ENCODE measurements around the gene HEPN1.
A peak's percentile ranks its signal among the peaks of the same experiment; 100 is the strongest.

The HEPN1 gene

GRCh38 chr11:124918950-124919349, at the start of gene HEPN1:
Gene HEPN1 (plus strand): TSS chr11:124919250.
- H3K9me3 ChIP-seq (ENCODE audit: insufficient read depth, low read depth, low read length), result no peaks in the 10 kb centered on the region
- peaks cover 69% of the 10 kb centered on the region for H3K27me3 ChIP-seq (ENCODE audit: insufficient read depth, low read length)

GRCh38 chr11:124869331-124869730, 49.7 kb upstream of the HEPN1 start:
- peaks cover 5% of the 10 kb centered on the region; the same call in 1 of the 2 replicates for H3K4me1 ChIP-seq (ENCODE audit: insufficient read depth, low read length)
- H3K36me3 ChIP-seq (ENCODE audit: insufficient read depth, low read depth, low read length), result no peaks in the 10 kb centered on the region
- H3K27me3 ChIP-seq (ENCODE audit: insufficient read depth, low read length), result peaks cover 100% of the 10 kb centered on the region
- peaks cover 3% of the 10 kb centered on the region for H3K9me3 ChIP-seq (ENCODE audit: insufficient read depth, low read depth, low read length)
- H3K4me3 ChIP-seq (ENCODE audit: low read length), result no peak overlapping the region
- no peak overlapping the region for H3K9ac ChIP-seq (ENCODE audit: low read depth, low read length)
- H3K27ac ChIP-seq (ENCODE audit: low read length), result no peak overlapping the region

More at GRCh38 chr11:124918950-124919349, at the start of gene HEPN1:
- H3K4me3 ChIP-seq (ENCODE audit: low read length), result no peak within 1 kb of the TSS
- no peaks in the 10 kb centered on the region for H3K4me1 ChIP-seq (ENCODE audit: insufficient read depth, low read length)
- H3K9ac ChIP-seq (ENCODE audit: low read depth, low read length), result no peak within 1 kb of the TSS
- no peaks in the 10 kb centered on the region for H3K36me3 ChIP-seq (ENCODE audit: insufficient read depth, low read depth, low read length)
- no peak within 1 kb of the TSS for H3K27ac ChIP-seq (ENCODE audit: low read length)

GRCh38 chr11:124869856-124870387, 49.1 kb upstream of the HEPN1 start:
- Histone ChIP-seq H3K4me1 (ENCODE audit: insufficient read depth, low read length) (peaks cover 3% of the 10 kb centered on the region; the same call in 1 of the 2 replicates), H3K9me3 (ENCODE audit: insufficient read depth, low read depth, low read length) (peaks cover 3% of the 10 kb centered on the region), H3K4me3 (ENCODE audit: low read length) (no peak overlapping the region), H3K9ac (ENCODE audit: low read depth, low read length) (no peak overlapping the region), H3K36me3 (ENCODE audit: insufficient read depth, low read depth, low read length) (no peaks in the 10 kb centered on the region), H3K27me3 (ENCODE audit: insufficient read depth, low read length) (peaks cover 100% of the 10 kb centered on the region), H3K27ac (ENCODE audit: low read length) (no peak overlapping the region)

- Histone ChIP-seq H3K4me1 (ENCODE audit: insufficient read depth, low read length) (peaks cover 2% of the 10 kb centered on the region; the same call in 1 of the 2 replicates), H3K4me3 (ENCODE audit: low read length) (no peak overlapping the region), H3K27me3 (ENCODE audit: insufficient read depth, low read length) (peaks cover 100% of the 10 kb centered on the region)
These were observed 48.6 kb upstream of the HEPN1 start for GRCh38 chr11:124870430-124870829.

GRCh38 chr11:124872280-124872679, 46.8 kb upstream of the HEPN1 start:
- Histone ChIP-seq H3K9me3 (ENCODE audit: insufficient read depth, low read depth, low read length) (no peaks in the 10 kb centered on the region), H3K4me3 (ENCODE audit: low read length) (no peak overlapping the region), H3K27me3 (ENCODE audit: insufficient read depth, low read length) (peaks cover 91% of the 10 kb centered on the region), H3K4me1 (ENCODE audit: insufficient read depth, low read length) (peaks cover 6% of the 10 kb centered on the region; the same call in 1 of the 2 replicates), H3K9ac (ENCODE audit: low read depth, low read length) (no peak overlapping the region), H3K36me3 (ENCODE audit: insufficient read depth, low read depth, low read length) (no peaks in the 10 kb centered on the region), H3K27ac (ENCODE audit: low read length) (no peak overlapping the region)

More at GRCh38 chr11:124870430-124870829, 48.6 kb upstream of the HEPN1 start:
- Histone ChIP-seq H3K27ac (ENCODE audit: low read length) (no peak overlapping the region), H3K36me3 (ENCODE audit: insufficient read depth, low read depth, low read length) (no peaks in the 10 kb centered on the region), H3K9ac (ENCODE audit: low read depth, low read length) (no peak overlapping the region), H3K9me3 (ENCODE audit: insufficient read depth, low read depth, low read length) (peaks cover 3% of the 10 kb centered on the region)

GRCh38 chr11:124872741-124873140, 46.3 kb upstream of the HEPN1 start:
- no peaks in the 10 kb centered on the region for H3K9me3 ChIP-seq (ENCODE audit: insufficient read depth, low read depth, low read length)
- no peaks in the 10 kb centered on the region for H3K36me3 ChIP-seq (ENCODE audit: insufficient read depth, low read depth, low read length)
- H3K27me3 ChIP-seq (ENCODE audit: insufficient read depth, low read length), result peaks cover 91% of the 10 kb centered on the region
- no peak overlapping the region for H3K4me3 ChIP-seq (ENCODE audit: low read length)
- H3K27ac ChIP-seq (ENCODE audit: low read length), result no peak overlapping the region
- H3K9ac ChIP-seq (ENCODE audit: low read depth, low read length), result no peak overlapping the region
- H3K4me1 ChIP-seq (ENCODE audit: insufficient read depth, low read length), result peaks cover 6% of the 10 kb centered on the region; the same call in 1 of the 2 replicates

GRCh38 chr11:124873951-124874350, 45.1 kb upstream of the HEPN1 start:
- H3K4me1 ChIP-seq (ENCODE audit: insufficient read depth, low read length), result peaks cover 6% of the 10 kb centered on the region; the same call in 1 of the 2 replicates

GRCh38 chr11:124874571-124875255, 44.3 kb upstream of the HEPN1 start:
- Histone ChIP-seq H3K36me3 (ENCODE audit: insufficient read depth, low read depth, low read length) (no peaks in the 10 kb centered on the region), H3K27ac (ENCODE audit: low read length) (no peak overlapping the region), H3K4me3 (ENCODE audit: low read length) (no peak overlapping the region), H3K9me3 (ENCODE audit: insufficient read depth, low read depth, low read length) (no peaks in the 10 kb centered on the region), H3K27me3 (ENCODE audit: insufficient read depth, low read length) (peaks cover 77% of the 10 kb centered on the region), H3K4me1 (ENCODE audit: insufficient read depth, low read length) (peaks cover 6% of the 10 kb centered on the region; the same call in 1 of the 2 replicates), H3K9ac (ENCODE audit: low read depth, low read length) (no peak overlapping the region)

More at GRCh38 chr11:124873951-124874350, 45.1 kb upstream of the HEPN1 start:
- Histone ChIP-seq H3K9me3 (ENCODE audit: insufficient read depth, low read depth, low read length) (no peaks in the 10 kb centered on the region), H3K9ac (ENCODE audit: low read depth, low read length) (no peak overlapping the region), H3K36me3 (ENCODE audit: insufficient read depth, low read depth, low read length) (no peaks in the 10 kb centered on the region), H3K27ac (ENCODE audit: low read length) (no peak overlapping the region), H3K27me3 (ENCODE audit: insufficient read depth, low read length) (peaks cover 84% of the 10 kb centered on the region), H3K4me3 (ENCODE audit: low read length) (no peak overlapping the region)

GRCh38 chr11:124875401-124875800, 43.6 kb upstream of the HEPN1 start:
- H3K9ac ChIP-seq (ENCODE audit: low read depth, low read length), result peak overlapping the region; percentile 71; the same call in 1 of the 2 replicates
- peaks cover 70% of the 10 kb centered on the region for H3K27me3 ChIP-seq (ENCODE audit: insufficient read depth, low read length)
- peak overlapping the region; percentile 67 for H3K4me3 ChIP-seq (ENCODE audit: low read length)

GRCh38 chr11:124875943-124876817, 42.9 kb upstream of the HEPN1 start:
- peak overlapping the region; percentile 67 for H3K4me3 ChIP-seq (ENCODE audit: low read length)
- H3K27me3 ChIP-seq (ENCODE audit: insufficient read depth, low read length), result peaks cover 62% of the 10 kb centered on the region
- H3K27ac ChIP-seq (ENCODE audit: low read length), result no peak overlapping the region
- no peaks in the 10 kb centered on the region for H3K36me3 ChIP-seq (ENCODE audit: insufficient read depth, low read depth, low read length)
- peak overlapping the region; percentile 71; the same call in 1 of the 2 replicates for H3K9ac ChIP-seq (ENCODE audit: low read depth, low read length)
- no peaks in the 10 kb centered on the region for H3K9me3 ChIP-seq (ENCODE audit: insufficient read depth, low read depth, low read length)
- peaks cover 6% of the 10 kb centered on the region; the same call in 1 of the 2 replicates for H3K4me1 ChIP-seq (ENCODE audit: insufficient read depth, low read length)

More at GRCh38 chr11:124875401-124875800, 43.6 kb upstream of the HEPN1 start:
- Histone ChIP-seq H3K4me1 (ENCODE audit: insufficient read depth, low read length) (peaks cover 6% of the 10 kb centered on the region; the same call in 1 of the 2 replicates), H3K27ac (ENCODE audit: low read length) (no peak overlapping the region), H3K9me3 (ENCODE audit: insufficient read depth, low read depth, low read length) (no peaks in the 10 kb centered on the region), H3K36me3 (ENCODE audit: insufficient read depth, low read depth, low read length) (no peaks in the 10 kb centered on the region)
